Pancreas (tissue), 10 donors: ENCODE results near the gene GRID1. TPM values are rescaled to one million over a fixed set of nuclear protein-coding genes. Genes with fewer than 3 reads are reported as not detected.

Experiments
- ATAC-seq, 4 donors: fragments of 200-7000 bp; cut with Tn5 transposase; one replicate each; pipeline versions ENCODE4 v1.8.0 to v1.9.1; 2020; ENCODE audit warnings: mild to moderate bottlenecking in 4 of 4, moderate library complexity in 4 of 4
- DNase-seq, 6 donors: peaks; one replicate each; pipeline ENCODE4 v3.0.0-alpha.2; 2020
- FAIRE-seq: peaks from 2 replicates; lab custom pipeline; 2012; peaks lifted over from hg19 to GRCh38; lab: Jason Lieb, UNC
- H3K27ac ChIP-seq, 4 donors: fragments of 200-600 bp; sonication (generic); 1 replicate in 3 of 4; 2 replicates in 1 of 4; pipeline versions ENCODE4 v1.5.0 to v1.8.0; 2020
- H3K27me3 ChIP-seq, 4 donors: fragments of 200-600 bp; one replicate each; pipeline ENCODE4 v1.8.0; 2021
- H3K36me3 ChIP-seq, 3 donors: fragments of 200-600 bp; sonication (generic) in 1 of 3; one replicate each; pipeline versions ENCODE4 v1.5.0 to v1.8.0; 2020 to 2021
- H3K4me1 ChIP-seq, 3 donors: fragments of 200-600 bp; one replicate each; pipeline ENCODE4 v1.8.0; 2021
- H3K4me3 ChIP-seq, 4 donors: fragments of 200-600 bp; sonication (generic) in 2 of 4; one replicate each; pipeline versions ENCODE4 v1.5.0 to v1.8.0; 2020 to 2021
- H3K9me3 ChIP-seq, 4 donors: fragments of 200-600 bp; one replicate each; pipeline ENCODE4 v1.8.0; 2021
- WGBS, 2 donors: extraction: QIAGEN DNeasy Blood & Tissue Kit; methylation state at CpG; one replicate each; pipeline ENCODE4 v1.1.7; 2013; 5-methylcytosine and 5-hydroxymethylcytosine counted together
- intact Hi-C, 3 donors: fragments of 100-400 bp; cut with DNase I; formaldehyde crosslinking; loops; one replicate each; pipeline versions ENCODE4 v1.11.1 to v1.14.2; 2022
- polyA plus RNA-seq, 2 donors: library from polyadenylated mRNA; stranded (reverse); fragments of 200-250 nt; gene quantifications; one replicate each; pipeline ENCODE4 v1.2.3, GENCODE V29; 2013
- total RNA-seq, 6 donors: library from RNA; stranded (reverse); fragmentation: NEBNext Ultra II Directional in 4 of 6; extraction: Animal tissue kit (Norgen Biotek cat#: 25700) in 4 of 6; gene quantifications; one replicate each; pipeline versions ENCODE4 v1.2.1 to v1.2.4, GENCODE V29; 2021 to 2023
- TF ChIP-seq, protein P1 (sequence below), 4 donors: fragments of 200-600 bp; sonication (generic) in 3 of 4; IDR thresholded peaks; one replicate each; pipeline versions ENCODE4 v1.5.0 to v1.8.0; 2021; ENCODE audit warnings: antibody characterized with exemption in 4 of 4
- donor health status: healthy with polysubstance abuse.
- donor health status: DM: no; HTN: no; CAD: no; lungs with moderate emphysema.
- donor health status: DM: no; HTN: no; CAD: no.
- donor health status: control.
- donor health status: control.
- donor health status: Bipolar disorder and iron deficiency.
- donor health status: DM: yes; HTN: yes; CAD: no.
- donor health status: DM: no; HTN: no; CAD: no.
- donor health status: DM: no; HTN: no; CAD: no.
- donor health status: DM: yes; HTN: yes; CAD: no.

The GRID1 gene
- total and polyA plus RNA-seq, 8 donors, result 0.05 to 1.5 (median 0.91) TPM

DNA sequence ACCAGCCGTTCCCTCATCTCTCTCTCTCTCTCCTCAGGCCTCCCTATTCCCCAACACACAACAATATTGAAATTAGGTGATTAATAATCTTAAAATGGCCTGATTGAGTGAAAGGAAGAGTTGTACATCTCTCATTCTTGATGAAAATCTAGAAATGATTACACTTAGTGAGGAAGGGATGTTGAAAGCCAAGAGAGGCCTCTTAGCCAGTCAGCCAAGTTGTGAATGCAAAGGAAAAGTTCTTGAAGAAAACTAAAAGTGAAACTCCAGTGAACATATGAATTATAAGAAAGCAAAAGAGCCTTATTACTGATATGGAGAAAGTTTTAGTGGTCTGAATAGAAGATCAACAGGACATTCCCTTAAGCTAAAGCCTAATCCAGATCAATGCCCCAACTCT, 695.1 kb downstream of the GRID1 start:
- no peak for ATAC-seq
- intact Hi-C loops, result no loop called here

DNA sequence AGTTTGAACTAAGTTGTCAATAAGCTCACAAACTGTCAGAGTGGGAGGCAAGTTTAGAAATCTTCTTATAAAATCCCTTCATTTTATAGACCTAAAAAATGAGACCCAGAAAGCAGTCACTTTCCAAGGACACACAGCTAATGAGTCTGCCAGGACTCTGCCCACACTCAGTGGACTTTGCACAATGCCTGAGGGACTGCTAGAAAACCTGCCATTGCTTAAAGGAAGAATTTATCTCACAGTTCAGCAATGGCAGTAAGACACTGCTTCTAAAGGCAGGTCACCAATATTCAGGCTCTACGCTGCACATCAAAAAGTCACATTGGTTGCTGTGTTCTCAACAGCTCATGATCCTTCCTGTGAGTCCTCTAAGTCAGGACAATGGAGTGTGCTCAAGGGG, 698.1 kb downstream of the GRID1 start:
- Histone ChIP-seq H3K27ac (peak overlapping the region in 1 of 4 donors; percentile 23), H3K4me3 (no peak overlapping the region), H3K9me3 (no peaks in the 10 kb centered on the region), H3K27me3 (no peaks in the 10 kb centered on the region), H3K4me1 (no peaks in the 10 kb centered on the region), H3K36me3 (no peaks in the 10 kb centered on the region)
- FAIRE-seq (no peak), DNase-seq (peak in 1 of 6 donors; percentile 29), ATAC-seq (peak; percentile 68 to 90 (median 77))
- WGBS, 2 donors, result 92 to 95% methylated on average over 1 of the region's 1 CpG
- TF ChIP-seq, protein P1, sequence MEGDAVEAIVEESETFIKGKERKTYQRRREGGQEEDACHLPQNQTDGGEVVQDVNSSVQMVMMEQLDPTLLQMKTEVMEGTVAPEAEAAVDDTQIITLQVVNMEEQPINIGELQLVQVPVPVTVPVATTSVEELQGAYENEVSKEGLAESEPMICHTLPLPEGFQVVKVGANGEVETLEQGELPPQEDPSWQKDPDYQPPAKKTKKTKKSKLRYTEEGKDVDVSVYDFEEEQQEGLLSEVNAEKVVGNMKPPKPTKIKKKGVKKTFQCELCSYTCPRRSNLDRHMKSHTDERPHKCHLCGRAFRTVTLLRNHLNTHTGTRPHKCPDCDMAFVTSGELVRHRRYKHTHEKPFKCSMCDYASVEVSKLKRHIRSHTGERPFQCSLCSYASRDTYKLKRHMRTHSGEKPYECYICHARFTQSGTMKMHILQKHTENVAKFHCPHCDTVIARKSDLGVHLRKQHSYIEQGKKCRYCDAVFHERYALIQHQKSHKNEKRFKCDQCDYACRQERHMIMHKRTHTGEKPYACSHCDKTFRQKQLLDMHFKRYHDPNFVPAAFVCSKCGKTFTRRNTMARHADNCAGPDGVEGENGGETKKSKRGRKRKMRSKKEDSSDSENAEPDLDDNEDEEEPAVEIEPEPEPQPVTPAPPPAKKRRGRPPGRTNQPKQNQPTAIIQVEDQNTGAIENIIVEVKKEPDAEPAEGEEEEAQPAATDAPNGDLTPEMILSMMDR (IDR thresholded peaks at IDR 0.05), result no peak
- intact Hi-C loops, result no loop called here

More for the DNA sequence above, 695.1 kb downstream of the GRID1 start:
- H3K27ac ChIP-seq, result no peak overlapping the region
- TF ChIP-seq, protein P1 (IDR thresholded peaks at IDR 0.05), result no peak
- no peak for FAIRE-seq
- H3K9me3 ChIP-seq, result no peaks in the 10 kb centered on the region
- no peak overlapping the region for H3K4me3 ChIP-seq
- no peaks in the 10 kb centered on the region for H3K36me3 ChIP-seq
- no peaks in the 10 kb centered on the region for H3K4me1 ChIP-seq
- 88 to 94% methylated on average over 1 of the region's 1 CpG for WGBS, 2 donors
- DNase-seq, result no peak
- no peaks in the 10 kb centered on the region for H3K27me3 ChIP-seq

DNA sequence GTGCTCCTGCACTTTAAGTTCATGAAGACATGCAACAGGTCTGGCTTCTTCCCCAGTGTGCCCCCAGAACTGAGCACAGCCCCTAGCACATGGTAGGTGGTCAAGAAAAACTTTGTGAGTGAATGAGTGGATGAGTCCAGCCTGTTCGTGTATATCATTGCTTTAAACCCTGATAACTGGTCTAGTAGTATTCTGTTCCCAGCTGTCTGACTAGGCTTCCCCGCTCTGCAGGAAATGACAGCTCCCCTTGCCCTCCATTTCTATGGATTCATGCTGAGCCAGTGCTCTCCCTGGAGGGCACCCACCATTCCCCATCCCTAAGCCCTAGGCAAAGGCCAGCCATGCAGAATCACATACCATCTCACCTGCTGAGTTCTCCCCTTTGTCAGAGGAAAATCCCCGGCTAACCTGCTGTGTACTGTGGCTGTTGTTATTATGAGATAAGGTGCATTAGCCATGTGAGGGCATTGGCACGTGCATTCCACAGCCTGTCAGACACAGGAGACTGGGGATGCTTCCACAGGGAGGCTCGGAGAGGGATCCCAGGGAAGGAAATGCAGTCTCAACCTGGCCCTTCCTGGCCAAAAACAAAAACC, 698.9 kb downstream of the GRID1 start:
- DNase-seq, result peak in 1 of 6 donors; percentile 40
- TF ChIP-seq, protein P1 (IDR thresholded peaks at IDR 0.05), result no peak
- Histone ChIP-seq H3K4me3 (no peak overlapping the region), H3K36me3 (no peaks in the 10 kb centered on the region), H3K27ac (peak overlapping the region in 1 of 4 donors; percentile 23), H3K27me3 (no peaks in the 10 kb centered on the region), H3K9me3 (no peaks in the 10 kb centered on the region), H3K4me1 (no peaks in the 10 kb centered on the region)
- 19 to 20% methylated on average over 5 of the region's 5 CpGs for WGBS, 2 donors
- ATAC-seq, result peak; percentile 74 to 90 (median 78)
- intact Hi-C loops, result no loop called here
- FAIRE-seq, result no peak

DNA sequence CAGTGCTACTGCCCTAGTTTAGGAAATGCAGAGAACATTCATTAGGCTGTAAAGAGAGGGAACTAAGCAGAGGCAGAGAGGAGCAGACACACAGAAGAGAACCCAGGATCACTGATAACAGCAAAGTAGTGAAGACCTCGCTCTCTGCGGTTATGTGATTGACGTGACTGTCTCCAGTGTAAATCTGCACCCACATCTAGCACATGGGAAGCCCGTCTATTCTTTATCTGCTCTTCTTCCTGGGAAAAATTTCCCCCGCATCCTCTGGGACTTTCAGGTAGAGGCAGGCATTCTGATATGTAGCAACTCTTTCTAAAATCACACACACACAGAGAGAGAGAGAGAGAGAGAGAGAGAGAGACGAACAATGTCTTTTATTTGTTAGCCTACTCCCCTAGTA, 699.6 kb downstream of the GRID1 start:
- H3K9me3 ChIP-seq, result no peaks in the 10 kb centered on the region
- WGBS, 2 donors, result 73 to 75% methylated on average over 6 of the region's 6 CpGs
- ATAC-seq (no peak), DNase-seq (no peak), FAIRE-seq (no peak)
- H3K4me3 ChIP-seq, result no peak overlapping the region
- no peaks in the 10 kb centered on the region for H3K27me3 ChIP-seq
- H3K27ac ChIP-seq, result no peak overlapping the region
- H3K36me3 ChIP-seq, result no peaks in the 10 kb centered on the region
- H3K4me1 ChIP-seq, result no peaks in the 10 kb centered on the region
- TF ChIP-seq, protein P1 (IDR thresholded peaks at IDR 0.05), result no peak
- intact Hi-C loops, result no loop called here

DNA sequence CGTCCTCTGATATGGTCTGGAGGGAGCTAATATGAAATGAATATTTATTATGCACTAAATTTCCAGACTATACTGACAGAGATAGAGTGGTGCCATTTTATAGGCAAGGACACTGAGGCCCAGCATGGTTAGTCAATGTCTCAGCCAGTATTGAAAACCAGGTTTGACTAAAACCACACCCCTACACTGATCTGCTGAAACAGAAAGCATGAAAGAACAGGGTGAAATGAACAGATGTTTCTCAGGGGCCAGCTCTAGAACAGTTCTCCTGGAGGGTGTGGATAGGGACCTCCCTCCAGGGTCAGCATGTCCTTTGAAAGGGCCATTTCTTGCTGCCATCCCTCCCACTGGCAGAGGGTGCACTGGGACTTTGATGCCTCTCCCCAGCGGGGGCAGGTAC, 700.5 kb downstream of the GRID1 start:
- H3K27me3 ChIP-seq, result no peaks in the 10 kb centered on the region
- FAIRE-seq, result no peak
- no peaks in the 10 kb centered on the region for H3K36me3 ChIP-seq
- no peaks in the 10 kb centered on the region for H3K9me3 ChIP-seq
- TF ChIP-seq, protein P1 (IDR thresholded peaks at IDR 0.05), result no peak
- no peak for DNase-seq
- WGBS, 2 donors, result 68 to 81% methylated on average over 2 of the region's 2 CpGs
- H3K4me1 ChIP-seq, result no peaks in the 10 kb centered on the region
- ATAC-seq, result no peak
- intact Hi-C loops, result no loop called here
- H3K27ac ChIP-seq, result no peak overlapping the region
- no peak overlapping the region for H3K4me3 ChIP-seq
